Measurements from ENCODE around the gene PODXL2. TPM values are rescaled to one million over a fixed set of nuclear protein-coding genes. Genes with fewer than 3 reads are reported as not detected.
A peak's percentile ranks its signal among the peaks of the same experiment; 100 is the strongest.

Gene PODXL2
- total and polyA plus RNA-seq, 8 donors = 2.9 to 18.0 (median 14.5) TPM

DNA sequence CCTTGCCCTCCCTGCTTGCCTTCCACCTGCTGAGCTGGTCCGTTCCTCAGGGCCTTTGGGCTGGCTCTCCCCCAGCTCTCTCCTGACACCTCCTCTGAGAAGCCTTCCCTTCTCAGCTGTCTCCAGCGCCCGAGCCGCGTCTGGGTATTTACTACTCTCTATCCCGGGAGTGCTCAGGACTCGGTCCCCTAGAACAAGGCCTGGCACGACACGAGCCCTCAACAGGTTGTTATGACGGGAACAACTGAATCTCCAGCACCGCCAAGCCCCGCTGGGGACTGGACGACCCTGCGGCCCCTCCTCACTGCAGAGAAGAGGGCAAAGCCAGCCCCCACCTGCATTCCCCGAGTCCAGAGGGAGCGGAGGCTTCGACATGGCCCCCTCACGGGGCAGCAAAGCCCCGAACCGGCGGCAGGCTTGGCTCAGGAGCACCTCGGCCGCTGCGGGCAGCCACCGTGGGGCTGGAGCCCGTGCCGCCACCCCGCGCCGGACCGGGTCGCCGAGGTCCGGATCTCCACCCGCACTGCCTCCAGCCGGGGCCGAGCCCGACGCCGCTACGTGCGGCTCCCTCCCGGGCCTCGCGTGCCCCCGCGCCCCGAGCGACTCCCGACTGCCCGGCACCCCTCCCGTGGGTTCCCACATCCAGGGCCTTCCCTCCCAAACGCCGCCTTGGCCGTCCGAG lies 39.2 kb upstream of the PODXL2 start:
- peak overlapping the region; percentile 90 to 97 for H3K4me3 ChIP-seq
- no peaks in the 10 kb centered on the region for H3K9me3 ChIP-seq
- peaks cover 16 to 66% of the 10 kb centered on the region in 2 donors for H3K4me1 ChIP-seq
- intact Hi-C loops (cut with DNase I) = no loop called here
- no peak for TF ChIP-seq CTCF (IDR thresholded peaks at IDR 0.05)
- no peaks in the 10 kb centered on the region for H3K36me3 ChIP-seq
- ATAC-seq (peak; percentile 5), DNase-seq (peak in 2 of 4 donors; percentile 50 to 82)
- no peaks in the 10 kb centered on the region for H3K27me3 ChIP-seq
- peak overlapping the region; percentile 83 to 95 for H3K27ac ChIP-seq

DNA sequence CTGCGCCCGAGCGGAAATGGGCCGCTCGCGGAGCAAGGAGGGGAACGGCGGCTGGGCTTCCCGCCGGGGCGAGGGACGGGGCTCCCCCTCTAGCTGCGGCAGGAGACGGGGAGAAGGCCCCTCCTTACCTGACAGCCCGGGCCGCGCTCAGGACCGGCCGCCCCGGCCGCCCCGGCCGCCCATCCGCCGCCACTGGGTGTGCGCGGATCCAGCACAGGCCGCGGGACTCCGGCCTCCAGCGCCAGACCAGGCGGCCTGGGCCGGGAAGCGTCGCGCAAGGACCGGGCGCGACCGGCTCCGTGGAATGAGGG lies 38.7 kb upstream of the PODXL2 start:
- no peak for TF ChIP-seq CTCF (IDR thresholded peaks at IDR 0.05)
- Histone ChIP-seq H3K36me3 (no peaks in the 10 kb centered on the region), H3K27me3 (no peaks in the 10 kb centered on the region), H3K4me1 (peaks cover 16 to 63% of the 10 kb centered on the region in 2 donors), H3K27ac (peak overlapping the region; percentile 83 to 95), H3K9me3 (no peaks in the 10 kb centered on the region), H3K4me3 (peak overlapping the region; percentile 90 to 97)
- peak in 2 of 4 donors; percentile 49 to 90 for DNase-seq
- peak; percentile 68 for ATAC-seq
- intact Hi-C loops (cut with DNase I) = no loop called here

DNA sequence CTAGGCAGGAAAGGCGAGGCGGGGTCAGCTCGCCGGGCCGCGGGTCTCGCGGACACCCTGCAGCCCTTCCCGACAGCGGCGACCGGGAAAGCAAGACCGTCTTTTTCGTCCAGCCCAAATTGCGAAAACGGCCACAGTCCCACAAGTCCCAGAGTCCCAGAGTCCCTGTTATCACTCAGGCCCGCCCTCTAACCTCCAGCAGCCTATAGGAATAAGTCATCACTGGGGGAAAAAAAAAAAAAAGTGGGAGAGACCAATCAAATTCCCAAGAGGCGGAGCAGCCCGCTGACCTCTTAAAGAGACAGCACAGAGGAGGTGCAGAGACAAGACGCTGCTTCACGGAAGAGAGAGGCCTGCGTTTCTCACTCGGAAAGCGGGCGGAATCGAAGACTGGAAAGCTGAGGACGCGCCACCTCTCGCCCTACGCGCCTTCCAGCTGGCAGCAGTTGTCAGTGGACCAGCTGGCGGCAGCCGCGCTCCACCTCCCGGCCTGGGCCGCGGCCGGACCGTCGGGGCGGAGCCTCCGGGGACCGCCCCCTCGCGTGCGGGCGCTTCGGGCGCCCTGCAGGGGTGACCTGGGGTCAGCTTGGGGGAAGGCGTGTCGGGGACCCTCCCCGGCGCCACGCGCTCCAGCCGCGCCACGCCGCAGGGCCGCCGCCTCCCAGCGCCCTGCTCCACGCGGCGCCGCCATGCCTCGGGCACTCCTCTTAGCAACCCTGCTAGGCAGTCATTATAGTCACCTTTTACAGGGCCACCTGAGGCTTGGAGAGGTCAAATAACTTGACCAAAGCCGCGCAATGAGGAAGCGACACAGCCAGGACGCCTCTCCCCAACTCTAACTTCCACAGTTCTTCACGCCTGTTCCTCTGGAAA lies 38.2 kb upstream of the PODXL2 start, which contains the start of gene TPRA1:
TSS of gene TPRA1 (minus strand) at position 141 of the 873 bp plus-strand sequence. CDS start 10,587 bp downstream, outside the sequence.
- peak in 1 of 2 donors; percentile 21 for TF ChIP-seq CTCF (IDR thresholded peaks at IDR 0.05)
- intact Hi-C loops (cut with DNase I) = no loop called here
- Histone ChIP-seq H3K27ac (peak within 1 kb of the TSS; percentile 83 to 95), H3K4me3 (peak within 1 kb of the TSS; percentile 90 to 97), H3K27me3 (no peaks in the 10 kb centered on the region), H3K9me3 (no peaks in the 10 kb centered on the region), H3K36me3 (no peaks in the 10 kb centered on the region), H3K4me1 (peaks cover 16 to 57% of the 10 kb centered on the region in 2 donors)
- ATAC-seq = peak; percentile 91
- peak; percentile 90 to 96 (median 94) for DNase-seq

- no peaks in the 10 kb centered on the region for H3K27me3 ChIP-seq
- no peaks in the 10 kb centered on the region for H3K36me3 ChIP-seq
- H3K9me3 ChIP-seq = no peaks in the 10 kb centered on the region
- H3K4me1 ChIP-seq = peaks cover 16 to 40% of the 10 kb centered on the region in 2 donors
- H3K27ac ChIP-seq = peak overlapping the region in 1 of 2 donors; percentile 95
- intact Hi-C loops (cut with DNase I) = no loop called here
- ATAC-seq (no peak), DNase-seq (no peak)
- H3K4me3 ChIP-seq = no peak overlapping the region
- TF ChIP-seq CTCF (IDR thresholded peaks at IDR 0.05) = no peak
Observed at GRCh38 chr3:127593178-127593577, 35.8 kb upstream of the PODXL2 start.

DNA sequence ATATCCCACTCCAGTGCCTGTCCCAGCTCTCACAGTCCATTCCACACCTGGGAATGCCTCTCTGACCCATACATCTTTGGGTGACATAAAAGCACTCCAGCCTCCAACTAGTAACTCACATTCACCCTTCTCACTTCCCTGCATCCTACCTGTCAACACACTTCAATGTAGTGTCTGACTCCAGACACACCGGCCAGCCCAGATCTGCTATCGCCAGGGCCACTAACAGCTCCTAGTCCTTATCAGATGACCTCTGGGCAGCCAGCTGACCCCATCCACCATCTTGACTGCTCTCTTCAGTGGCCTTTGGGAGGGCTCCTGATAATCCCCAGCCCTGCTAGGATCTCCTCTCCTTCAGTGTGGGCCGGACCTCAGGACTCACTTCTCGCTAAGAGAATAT lies 33.7 kb upstream of the PODXL2 start:
- no peak for TF ChIP-seq CTCF (IDR thresholded peaks at IDR 0.05)
- intact Hi-C loops (cut with DNase I) = no loop called here
- ATAC-seq = no peak

More for the DNA sequence above, 33.7 kb upstream of the PODXL2 start:
- DNase-seq = no peak
- no peak overlapping the region for H3K4me3 ChIP-seq
- no peaks in the 10 kb centered on the region for H3K36me3 ChIP-seq
- peaks cover 9 to 35% of the 10 kb centered on the region in 2 donors for H3K4me1 ChIP-seq
- H3K27me3 ChIP-seq = no peaks in the 10 kb centered on the region
- no peak overlapping the region for H3K27ac ChIP-seq
- H3K9me3 ChIP-seq = no peaks in the 10 kb centered on the region

Measured in left lung (tissue), 10 donors.